K562 (cell line): ENCODE results near the gene DAB1. TPM values are rescaled to one million over a fixed set of nuclear protein-coding genes. Genes with fewer than 3 reads are reported as not detected.

Experiments used
- ATAC-seq: fragments of 200-7000 bp; cut with Tn5 transposase; 3 replicates; pipeline ENCODE4 v1.9.1; 2020; ENCODE audit warnings: moderate library complexity
- BruUV-seq: library from RNA; stranded (reverse); fragments of 400-500 nt; replicated peaks from 2 replicates; lab custom pipeline; 2021; lab: Mats Ljungman, UMichigan
- CTCF ChIA-PET: fragments of 300-600 bp; formaldehyde crosslinking; extraction: SDS; loops from one replicate; lab custom pipeline; 2021; ENCODE audit warnings: low intra/inter-chr PET ratio; lab: Yijun Ruan, JAX
- POLR2A ChIA-PET: fragments of 300-600, 350-650 bp; sonication (Branson Sonifier 250); formaldehyde crosslinking; extraction: SDS; loops from one replicate; lab custom pipeline; 2021; ENCODE audit warnings: antibody characterized with exemption, inconsistent platforms; lab: Yijun Ruan, JAX
- DNase-seq, 4 experiments: peaks; one replicate each; pipeline versions ENCODE4 v3.0.0 to v3.0.0-alpha.2; 2011 to 2018; ENCODE audit warnings: low spot score in 3 of 4, mixed read lengths in 3 of 4; ENCODE audit errors: extremely low read depth in 1 of 4
- FAIRE-seq: peaks from 2 replicates; lab custom pipeline; 2011; peaks lifted over from hg19 to GRCh38; lab: Jason Lieb, UNC
- H2AFZ ChIP-seq: 2 replicates; pipeline ENCODE4 v1.6.0; 2011; ENCODE audit warnings: low read depth, low read length, control low read depth, inconsistent platforms
- H3K27ac ChIP-seq: fragments of 200-600 bp; 3 replicates; pipeline ENCODE4 v1.8.0; 2011; ENCODE audit warnings: low read depth, mild to moderate bottlenecking, control low read depth, inconsistent platforms, low read length, moderate library complexity, mixed read lengths; ENCODE audit errors: extremely low read depth
- H3K27me3 ChIP-seq, 2 experiments: fragments of 300-600 bp in 1 of 2; 2 replicates in 1 of 2; 3 replicates in 1 of 2; pipeline versions ENCODE4 v1.6.0 to v1.8.0; 2011; ENCODE audit warnings: inconsistent platforms in 2 of 2, low read length in 2 of 2, mild to moderate bottlenecking in 1 of 2, mixed read lengths in 1 of 2, moderate library complexity in 1 of 2; ENCODE audit not compliant: control insufficient read depth in 2 of 2, insufficient read depth in 2 of 2
- H3K36me3 ChIP-seq: fragments of 300-600 bp; 3 replicates; pipeline ENCODE4 v1.8.0; 2011; ENCODE audit warnings: mild to moderate bottlenecking, low read length, inconsistent platforms; ENCODE audit not compliant: control insufficient read depth, insufficient read depth
- H3K4me1 ChIP-seq, 2 experiments: fragments of 200-600 bp in 1 of 2; replicated peaks in 1 of 2; 2 replicates in 1 of 2; 3 replicates in 1 of 2; pipeline versions ENCODE4 v1.5.1 to v1.8.0; 2011; ENCODE audit warnings: inconsistent platforms in 2 of 2, low read length in 2 of 2, mild to moderate bottlenecking in 1 of 2, mixed read lengths in 1 of 2, moderate library complexity in 1 of 2; ENCODE audit not compliant: control insufficient read depth in 2 of 2, insufficient read depth in 2 of 2
- H3K4me2 ChIP-seq: 2 replicates; pipeline ENCODE4 v1.6.1; 2011; ENCODE audit warnings: low read length, control low read depth, inconsistent platforms, mixed read lengths; ENCODE audit not compliant: insufficient read depth
- H3K4me3 ChIP-seq: fragments of 200-600 bp; sonication (generic), shearing (Covaris generic); 2 replicates; pipeline ENCODE4 v1.5.1; 2016; ENCODE audit warnings: control low read depth, inconsistent platforms
- H3K79me2 ChIP-seq: fragments of 200-600 bp; 3 replicates; pipeline ENCODE4 v1.8.0; 2011; ENCODE audit warnings: low read length, inconsistent platforms; ENCODE audit not compliant: control insufficient read depth, insufficient read depth
- H3K9ac ChIP-seq, 2 experiments: 2 replicates each; pipeline versions ENCODE4 v1.6.0 to v1.6.1; 2011; ENCODE audit warnings: low read depth in 2 of 2, low read length in 2 of 2, control low read depth in 1 of 2, inconsistent platforms in 1 of 2, mild to moderate bottlenecking in 1 of 2, mixed read lengths in 1 of 2; ENCODE audit not compliant: insufficient read depth in 1 of 2
- H3K9me1 ChIP-seq: one replicate; pipeline ENCODE4 v1.6.0; 2011; ENCODE audit warnings: inconsistent platforms, mild to moderate bottlenecking, low read length, moderate library complexity; ENCODE audit not compliant: control insufficient read depth, insufficient read depth
- H3K9me3 ChIP-seq: replicated peaks from 2 replicates; pipeline ENCODE4 v1.5.1; 2011; ENCODE audit warnings: low read depth, low read length, inconsistent platforms; ENCODE audit not compliant: control insufficient read depth, insufficient read depth
- H4K20me1 ChIP-seq: replicated peaks from 2 replicates; pipeline ENCODE4 v1.6.1; 2011; ENCODE audit warnings: low read length, inconsistent platforms, mixed read lengths; ENCODE audit not compliant: control insufficient read depth, insufficient read depth
- ATF1 ChIP-seq, 2 experiments: fragments of 450-650 bp in 1 of 2; IDR thresholded peaks; 2 replicates each; pipeline ENCODE4 v1.6.1; 2016; ENCODE audit warnings: missing compliant biosample characterization in 1 of 2, missing genetic modification characterization in 1 of 2
- BRF1 ChIP-seq: IDR thresholded peaks from 3 replicates; pipeline ENCODE4 v1.6.1; 2011; ENCODE audit warnings: borderline replicate concordance, mild to moderate bottlenecking; ENCODE audit not compliant: insufficient read length; ENCODE audit errors: extremely low read depth
- CBX2 ChIP-seq: fragments of 200-600 bp; sonication (generic); IDR thresholded peaks from one replicate; pipeline ENCODE4 v1.6.1; 2012; ENCODE audit warnings: mild to moderate bottlenecking, low read length, inconsistent platforms; ENCODE audit not compliant: insufficient read depth, poor library complexity, severe bottlenecking
- DNMT1 ChIP-seq: fragments of 450-650 bp; IDR thresholded peaks from 2 replicates; pipeline ENCODE4 v1.6.1; 2016; ENCODE audit warnings: antibody characterized with exemption, mild to moderate bottlenecking
- EP300 ChIP-seq: IDR thresholded peaks from 2 replicates; pipeline ENCODE4 v1.6.1; 2012; ENCODE audit warnings: low read length, improper control_type of control experiment
- ETV6 ChIP-seq, 3 experiments: fragments of 150-350 bp in 1 of 3; sonication (generic) in 1 of 3; formaldehyde crosslinking in 1 of 3; IDR thresholded peaks; 2 replicates each; pipeline versions ENCODE4 v1.6.1 to v1.8.0; 2014 to 2022; ENCODE audit warnings: borderline replicate concordance in 2 of 3, low read depth in 2 of 3, antibody characterized with exemption in 1 of 3, low read length in 1 of 3, mild to moderate bottlenecking in 1 of 3, missing genetic modification reagents in 1 of 3
- RUNX1 ChIP-seq: sonication (generic); IDR thresholded peaks from 2 replicates; pipeline ENCODE4 v1.6.1; 2016; ENCODE audit warnings: antibody characterized with exemption, low read depth
- STAG1 ChIP-seq: sonication (generic); formaldehyde crosslinking; IDR thresholded peaks from 2 replicates; pipeline ENCODE4 v1.5.0; 2020; ENCODE audit warnings: missing genetic modification reagents, borderline replicate concordance
- U2AF1 ChIP-seq: fragments of 200-400 bp; formaldehyde crosslinking; optimal IDR thresholded peaks from 2 replicates; pipeline ENCODE3; 2017; ENCODE audit warnings: mild to moderate bottlenecking, low read depth, low read length, moderate library complexity
- WGBS: fragments of 100-300 bp; shearing (Covaris generic); methylation state at CpG from one replicate; pipeline ENCODE4 v1.1.6; 2016; ENCODE audit warnings: low coverage, mixed read lengths; ENCODE audit not compliant: insufficient coverage; ENCODE audit errors: missing lambda C conversion rate; 5-methylcytosine and 5-hydroxymethylcytosine counted together
- in situ Hi-C: fragments of 300-500 bp; cut with MboI; formaldehyde crosslinking; loops from 4 replicates; pipeline ENCODE4 v1.15.0; 2018; ENCODE audit warnings: inconsistent platforms, mixed read lengths
- intact Hi-C: fragments of 100-400 bp; cut with micrococcal nuclease; formaldehyde crosslinking; loops from 2 replicates; pipeline ENCODE4 v1.14.2; 2022
- polyA plus RNA-seq, 8 experiments: library from polyadenylated mRNA; depleted of rRNA in 4 of 8; stranded (reverse) in 5 of 8; unstranded in 3 of 8; fragments of >200 nt; fragmentation: Nextera tagmentation in 2 of 8; fragmentation: Illumina TruSeq in 1 of 8; extraction: Ambion mirVana in 2 of 8; extraction: Trizol in 1 of 8; gene quantifications; 2 replicates each; pipeline versions ENCODE4 v1.2.1 to v1.2.3, GENCODE V29; 2011 to 2014; ENCODE audit warnings: inconsistent platforms in 1 of 8, missing spikeins in 1 of 8
- total RNA-seq, 7 experiments: library from RNA; depleted of rRNA in 6 of 7; stranded (reverse); fragments of >200 nt in 6 of 7; fragmentation: Illumina TruSeq in 2 of 7; extraction: Trizol in 2 of 7; gene quantifications; 2 replicates each; pipeline versions ENCODE4 v1.2.1 to v1.2.3, GENCODE V29; 2011 to 2021; ENCODE audit warnings: low replicate concordance in 1 of 7
- TF ChIP-seq, protein P1 (sequence below): fragments of 250-450 bp; sonication (Bioruptor Pico); IDR thresholded peaks from 2 replicates; pipeline ENCODE4 v1.5.0; 2020; ENCODE audit warnings: mild to moderate bottlenecking, borderline replicate concordance
- TF ChIP-seq, protein P2 (sequence below): sonication (generic); formaldehyde crosslinking; IDR thresholded peaks from 2 replicates; pipeline ENCODE4 v1.8.1; 2022; ENCODE audit warnings: missing genetic modification reagents

The DAB1 gene
- total and polyA plus RNA-seq, 9 of the 15 experiments (the other 6 are each of a cell fraction or from before 2014, with no cell fraction given), result not detected

DNA sequence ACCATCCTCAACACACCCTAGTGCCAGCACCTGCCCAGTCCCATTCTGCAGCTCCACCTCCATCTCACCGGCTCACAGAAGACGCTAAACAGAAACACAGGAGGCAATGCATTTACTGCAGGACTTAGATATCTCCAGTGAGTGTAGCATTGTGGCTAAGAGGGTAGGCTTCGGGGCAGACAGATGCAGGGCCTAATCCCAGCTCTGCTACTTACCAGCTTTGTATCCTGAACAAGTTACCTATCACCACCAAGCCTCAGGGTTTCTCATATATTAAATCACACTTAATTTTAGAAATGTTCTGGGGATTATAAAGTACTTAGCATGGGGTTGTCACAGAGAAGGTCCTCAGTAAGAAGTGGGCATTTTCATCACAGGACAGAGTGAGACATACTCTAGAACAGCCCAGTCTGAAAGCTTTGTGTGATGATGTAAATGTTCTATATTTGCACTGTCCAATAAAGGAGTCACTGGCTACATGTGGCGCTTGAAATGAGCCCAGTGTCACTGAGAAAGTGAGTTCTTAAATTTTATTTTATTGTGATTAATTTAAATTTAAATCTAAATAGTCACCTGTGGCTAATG lies 308.7 kb downstream of the DAB1 start:
- H4K20me1 ChIP-seq, result no peaks in the 10 kb centered on the region; the same call in 1 of the 2 replicates
- H3K27ac ChIP-seq, result no peak overlapping the region
- DNase-seq (no peak), FAIRE-seq (no peak), ATAC-seq (no peak)
- H3K36me3 ChIP-seq, result no peaks in the 10 kb centered on the region
- ChIA-PET CTCF (no interaction called here), POLR2A (interaction anchor here (1.6 kb wide), 1 partner anchor 15 kb away, joined by 3 read pairs; no protein-coding TSS in a partner anchor)
- in situ Hi-C loops, result no loop called here
- BruUV-seq, result no TSS peak
- TF ChIP-seq EP300, result no peak
- no peak for TF ChIP-seq U2AF1
- no peak for TF ChIP-seq BRF1
- intact Hi-C loops, result no loop called here
- H3K4me1 ChIP-seq, result no peaks in the 10 kb centered on the region
- no peak overlapping the region for H3K9ac ChIP-seq
- H3K4me3 ChIP-seq, result no peak overlapping the region
- H3K4me2 ChIP-seq, result no peak overlapping the region
- no peaks in the 10 kb centered on the region for H3K9me3 ChIP-seq
- no peak overlapping the region for H2AFZ ChIP-seq
- H3K9me1 ChIP-seq, result no peaks in the 10 kb centered on the region
- H3K79me2 ChIP-seq, result no peaks in the 10 kb centered on the region
- peaks cover 0 to 4% of the 10 kb centered on the region in 2 experiments; a peak in 3 of 5 replicates for H3K27me3 ChIP-seq
- 2% methylated on average over 4 of the region's 4 CpGs for WGBS

DNA sequence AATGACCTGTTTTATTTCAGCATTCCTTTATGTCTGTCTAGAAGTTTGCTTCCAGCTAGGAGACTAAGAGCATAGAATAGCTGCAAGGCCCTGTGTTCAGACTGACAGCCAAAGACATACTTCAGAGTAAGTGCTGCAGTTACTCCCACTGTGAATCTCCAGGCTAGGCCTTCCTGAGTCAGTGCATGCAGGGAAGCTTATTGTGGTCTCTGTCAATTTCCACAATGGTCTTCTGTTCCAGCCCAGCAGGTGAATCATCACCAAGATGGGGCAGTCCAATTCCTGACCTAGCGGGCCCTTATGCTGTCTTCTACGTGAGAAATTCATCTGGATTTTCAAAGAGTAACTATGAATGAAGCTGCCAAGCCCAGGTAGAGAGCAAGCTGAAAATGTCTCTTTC lies 311.7 kb downstream of the DAB1 start:
- no peak for DNase-seq
- ATAC-seq, result no peak
- 0% methylated on average over 2 of the region's 2 CpGs for WGBS
- Histone ChIP-seq H3K4me2 (no peak overlapping the region), H3K4me3 (no peak overlapping the region), H4K20me1 (no peaks in the 10 kb centered on the region; the same call in 1 of the 2 replicates), H3K79me2 (no peaks in the 10 kb centered on the region), H3K9me1 (no peaks in the 10 kb centered on the region), H3K9me3 (no peaks in the 10 kb centered on the region), H3K27me3 (peaks cover 0 to 4% of the 10 kb centered on the region in 2 experiments; a peak in 3 of 5 replicates), H2AFZ (no peak overlapping the region), H3K36me3 (no peaks in the 10 kb centered on the region), H3K4me1 (no peaks in the 10 kb centered on the region), H3K9ac (no peak overlapping the region), H3K27ac (no peak overlapping the region)
- in situ Hi-C loops (no loop called here), intact Hi-C loops (no loop called here)
- POLR2A ChIA-PET, result interaction anchor here (0.5 kb wide), 1 partner anchor 112 kb away, joined by 3 read pairs; no protein-coding TSS in a partner anchor
- CTCF ChIA-PET, result no interaction called here
- no peak for FAIRE-seq
- no TSS peak for BruUV-seq
- TF ChIP-seq STAG1, result no peak
- no peak for TF ChIP-seq RUNX1
- no peak for TF ChIP-seq ETV6 (IDR thresholded peaks at IDR 0.05; ENCODE audit: borderline replicate concordance in 1 of 2, low read depth in 2 of 2, low read length in 1 of 2)
- TF ChIP-seq ETV6 (CRISPR knock-in tag; IDR thresholded peaks at IDR 0.05; ENCODE audit: borderline replicate concordance), result no peak
- TF ChIP-seq, protein P1, sequence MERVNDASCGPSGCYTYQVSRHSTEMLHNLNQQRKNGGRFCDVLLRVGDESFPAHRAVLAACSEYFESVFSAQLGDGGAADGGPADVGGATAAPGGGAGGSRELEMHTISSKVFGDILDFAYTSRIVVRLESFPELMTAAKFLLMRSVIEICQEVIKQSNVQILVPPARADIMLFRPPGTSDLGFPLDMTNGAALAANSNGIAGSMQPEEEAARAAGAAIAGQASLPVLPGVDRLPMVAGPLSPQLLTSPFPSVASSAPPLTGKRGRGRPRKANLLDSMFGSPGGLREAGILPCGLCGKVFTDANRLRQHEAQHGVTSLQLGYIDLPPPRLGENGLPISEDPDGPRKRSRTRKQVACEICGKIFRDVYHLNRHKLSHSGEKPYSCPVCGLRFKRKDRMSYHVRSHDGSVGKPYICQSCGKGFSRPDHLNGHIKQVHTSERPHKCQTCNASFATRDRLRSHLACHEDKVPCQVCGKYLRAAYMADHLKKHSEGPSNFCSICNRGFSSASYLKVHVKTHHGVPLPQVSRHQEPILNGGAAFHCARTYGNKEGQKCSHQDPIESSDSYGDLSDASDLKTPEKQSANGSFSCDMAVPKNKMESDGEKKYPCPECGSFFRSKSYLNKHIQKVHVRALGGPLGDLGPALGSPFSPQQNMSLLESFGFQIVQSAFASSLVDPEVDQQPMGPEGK (CRISPR knock-in tag), result no peak
- TF ChIP-seq CBX2, result no peak
- TF ChIP-seq, protein P2, sequence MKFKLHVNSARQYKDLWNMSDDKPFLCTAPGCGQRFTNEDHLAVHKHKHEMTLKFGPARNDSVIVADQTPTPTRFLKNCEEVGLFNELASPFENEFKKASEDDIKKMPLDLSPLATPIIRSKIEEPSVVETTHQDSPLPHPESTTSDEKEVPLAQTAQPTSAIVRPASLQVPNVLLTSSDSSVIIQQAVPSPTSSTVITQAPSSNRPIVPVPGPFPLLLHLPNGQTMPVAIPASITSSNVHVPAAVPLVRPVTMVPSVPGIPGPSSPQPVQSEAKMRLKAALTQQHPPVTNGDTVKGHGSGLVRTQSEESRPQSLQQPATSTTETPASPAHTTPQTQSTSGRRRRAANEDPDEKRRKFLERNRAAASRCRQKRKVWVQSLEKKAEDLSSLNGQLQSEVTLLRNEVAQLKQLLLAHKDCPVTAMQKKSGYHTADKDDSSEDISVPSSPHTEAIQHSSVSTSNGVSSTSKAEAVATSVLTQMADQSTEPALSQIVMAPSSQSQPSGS (CRISPR knock-in tag), result no peak
- TF ChIP-seq DNMT1, result no peak
- no peak for TF ChIP-seq ATF1 (CRISPR knock-in tag; IDR thresholded peaks at IDR 0.05)
- TF ChIP-seq ATF1 (tag; IDR thresholded peaks at IDR 0.05), result no peak
